Spinal cord (tissue), 10 donors: ENCODE measurements around the gene PADI1. TPM values are rescaled to one million over a fixed set of nuclear protein-coding genes. Genes with fewer than 3 reads are reported as not detected.

Experiments used
- DNase-seq, 6 donors: peaks; one replicate each; pipeline versions ENCODE4 v3.0.0 to v3.0.0-alpha.2; 2013 to 2015; ENCODE audit warnings: low spot score in 6 of 6, low read depth in 4 of 6
- H3K27ac ChIP-seq: one replicate; pipeline ENCODE4 v1.5.1; 2013; ENCODE audit warnings: low read depth, low read length, control low read depth
- H3K27me3 ChIP-seq: one replicate; pipeline ENCODE4 v1.6.1; 2013; ENCODE audit warnings: low read length; ENCODE audit not compliant: control insufficient read depth, insufficient read depth
- H3K36me3 ChIP-seq: one replicate; pipeline ENCODE4 v1.6.1; 2013; ENCODE audit warnings: low read length; ENCODE audit not compliant: control insufficient read depth, insufficient read depth
- H3K4me1 ChIP-seq: one replicate; pipeline ENCODE4 v1.6.1; 2013; ENCODE audit warnings: low read length; ENCODE audit not compliant: control insufficient read depth, insufficient read depth
- H3K4me3 ChIP-seq: one replicate; pipeline ENCODE4 v1.5.1; 2013; ENCODE audit warnings: low read depth, low read length, control low read depth
- H3K9me3 ChIP-seq: one replicate; pipeline ENCODE4 v1.6.1; 2013; ENCODE audit warnings: low read length; ENCODE audit not compliant: control insufficient read depth, insufficient read depth
- WGBS: methylation state at CpG from one replicate; pipeline ENCODE4 v1.1.5; 2013; ENCODE audit warnings: missing lambda C conversion rate; ENCODE audit not compliant: insufficient coverage; 5-methylcytosine and 5-hydroxymethylcytosine counted together
- polyA plus RNA-seq, 2 donors: library from polyadenylated mRNA; unstranded; fragments of 120-200 nt; gene quantifications; one replicate each; pipeline ENCODE4 v1.2.1, GENCODE V29; 2013; ENCODE audit not compliant: insufficient read length in 2 of 2
- total RNA-seq, 2 donors: library from RNA; depleted of rRNA in 1 of 2; stranded (reverse); fragments of 120-200 nt in 1 of 2; fragments of >200 nt in 1 of 2; gene quantifications; one replicate each; pipeline versions ENCODE4 v1.2.3 to v1.2.4, GENCODE V29; 2013 to 2014
- donor health status: healthy.

Gene PADI1
- total and polyA plus RNA-seq, 4 donors, result 0.39 to 1.1 (median 0.96) TPM

- DNase-seq, result no peak
These were observed 55.8 kb downstream of the PADI1 start for GRCh38 chr1:17260738-17261137.

GRCh38 chr1:17263936-17264335 is 59.0 kb downstream of the PADI1 start:
- no peak overlapping the region for H3K4me3 ChIP-seq
- H3K9me3 ChIP-seq, result peaks cover 2% of the 10 kb centered on the region
- peak in 1 of 6 donors; percentile 74 for DNase-seq
- no peaks in the 10 kb centered on the region for H3K4me1 ChIP-seq
- no peaks in the 10 kb centered on the region for H3K27me3 ChIP-seq
- no peak overlapping the region for H3K27ac ChIP-seq
- no peaks in the 10 kb centered on the region for H3K36me3 ChIP-seq

More at GRCh38 chr1:17260738-17261137, 55.8 kb downstream of the PADI1 start:
- 88% methylated on average over 2 of the region's 5 CpGs for WGBS
- H3K27me3 ChIP-seq, result no peaks in the 10 kb centered on the region
- no peak overlapping the region for H3K27ac ChIP-seq
- no peaks in the 10 kb centered on the region for H3K36me3 ChIP-seq
- no peak overlapping the region for H3K4me3 ChIP-seq
- H3K4me1 ChIP-seq, result no peaks in the 10 kb centered on the region
- peaks cover 2% of the 10 kb centered on the region for H3K9me3 ChIP-seq

DNA sequence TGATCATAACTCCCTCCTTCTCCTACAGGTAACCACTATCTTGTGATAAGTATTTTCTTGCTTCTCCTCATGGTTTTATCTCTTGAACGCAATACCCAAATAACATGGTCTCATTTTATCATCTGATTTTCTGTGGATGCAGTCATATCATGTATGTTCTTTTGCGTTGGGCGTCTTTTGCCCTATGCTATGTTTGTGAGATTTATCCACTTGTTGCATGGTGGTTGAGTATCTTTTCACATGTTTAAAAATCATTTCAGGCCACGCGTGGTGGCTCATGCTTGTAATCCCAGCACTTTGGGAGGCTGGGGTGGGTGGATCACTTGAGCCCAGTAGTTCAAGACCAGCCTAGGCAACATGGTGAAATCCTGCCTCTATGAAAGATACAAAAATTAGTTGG is 59.5 kb downstream of the PADI1 start:
- Histone ChIP-seq H3K27me3 (no peaks in the 10 kb centered on the region), H3K36me3 (no peaks in the 10 kb centered on the region), H3K27ac (no peak overlapping the region), H3K4me1 (no peaks in the 10 kb centered on the region), H3K9me3 (peaks cover 2% of the 10 kb centered on the region), H3K4me3 (no peak overlapping the region)
- DNase-seq, result no peak
- 100% methylated on average over 3 of the region's 5 CpGs for WGBS

DNA sequence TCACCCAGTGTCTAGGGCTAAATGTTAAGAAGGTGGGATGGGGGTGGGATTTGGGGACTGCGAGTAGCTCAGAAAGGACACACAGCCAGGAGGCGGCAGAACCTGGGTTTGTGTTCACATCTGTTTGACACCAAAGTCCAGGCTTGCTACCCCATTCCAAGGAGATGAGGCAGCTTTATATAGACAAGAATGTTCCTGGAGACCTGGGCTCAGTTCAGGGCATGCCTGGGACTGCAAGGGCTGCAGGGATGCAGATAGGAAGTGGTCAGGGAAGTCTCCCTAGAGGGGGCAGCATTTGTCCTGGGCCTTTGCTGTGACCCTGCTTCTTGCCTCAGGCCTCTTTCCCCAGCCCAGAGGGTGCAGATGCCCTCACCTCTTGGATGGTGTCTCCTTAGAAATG is 60.2 kb downstream of the PADI1 start:
- WGBS, result 89% methylated on average over 2 of the region's 2 CpGs

DNA sequence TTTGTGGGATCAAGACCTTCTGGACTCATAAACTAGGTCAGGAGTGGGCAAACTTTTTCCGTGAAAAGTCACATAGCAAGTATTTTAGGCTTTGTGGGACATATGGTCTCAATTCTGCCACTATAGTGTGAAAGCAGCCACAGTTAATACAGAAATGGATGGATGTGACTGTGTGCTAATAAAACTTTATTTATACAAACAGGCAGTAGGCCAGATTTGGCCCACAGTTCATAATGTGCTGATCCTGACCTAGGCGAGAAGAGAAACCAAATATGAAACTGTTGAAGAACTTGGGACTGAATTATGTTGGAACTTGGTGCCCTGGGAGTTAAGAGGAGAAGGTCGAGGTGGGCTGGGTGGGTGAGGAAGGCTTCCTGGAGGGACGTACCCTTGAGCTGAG is 61.0 kb downstream of the PADI1 start:
- H3K4me3 ChIP-seq, result no peak overlapping the region
- no peak for DNase-seq
- H3K36me3 ChIP-seq, result no peaks in the 10 kb centered on the region
- WGBS, result 92% methylated on average over 3 of the region's 4 CpGs
- H3K27ac ChIP-seq, result no peak overlapping the region
- peaks cover 2% of the 10 kb centered on the region for H3K9me3 ChIP-seq
- no peaks in the 10 kb centered on the region for H3K4me1 ChIP-seq
- H3K27me3 ChIP-seq, result no peaks in the 10 kb centered on the region

More for the DNA sequence above, 60.2 kb downstream of the PADI1 start:
- no peaks in the 10 kb centered on the region for H3K36me3 ChIP-seq
- DNase-seq, result no peak
- no peaks in the 10 kb centered on the region for H3K27me3 ChIP-seq
- no peaks in the 10 kb centered on the region for H3K4me1 ChIP-seq
- no peak overlapping the region for H3K4me3 ChIP-seq
- peaks cover 2% of the 10 kb centered on the region for H3K9me3 ChIP-seq
- no peak overlapping the region for H3K27ac ChIP-seq

DNA sequence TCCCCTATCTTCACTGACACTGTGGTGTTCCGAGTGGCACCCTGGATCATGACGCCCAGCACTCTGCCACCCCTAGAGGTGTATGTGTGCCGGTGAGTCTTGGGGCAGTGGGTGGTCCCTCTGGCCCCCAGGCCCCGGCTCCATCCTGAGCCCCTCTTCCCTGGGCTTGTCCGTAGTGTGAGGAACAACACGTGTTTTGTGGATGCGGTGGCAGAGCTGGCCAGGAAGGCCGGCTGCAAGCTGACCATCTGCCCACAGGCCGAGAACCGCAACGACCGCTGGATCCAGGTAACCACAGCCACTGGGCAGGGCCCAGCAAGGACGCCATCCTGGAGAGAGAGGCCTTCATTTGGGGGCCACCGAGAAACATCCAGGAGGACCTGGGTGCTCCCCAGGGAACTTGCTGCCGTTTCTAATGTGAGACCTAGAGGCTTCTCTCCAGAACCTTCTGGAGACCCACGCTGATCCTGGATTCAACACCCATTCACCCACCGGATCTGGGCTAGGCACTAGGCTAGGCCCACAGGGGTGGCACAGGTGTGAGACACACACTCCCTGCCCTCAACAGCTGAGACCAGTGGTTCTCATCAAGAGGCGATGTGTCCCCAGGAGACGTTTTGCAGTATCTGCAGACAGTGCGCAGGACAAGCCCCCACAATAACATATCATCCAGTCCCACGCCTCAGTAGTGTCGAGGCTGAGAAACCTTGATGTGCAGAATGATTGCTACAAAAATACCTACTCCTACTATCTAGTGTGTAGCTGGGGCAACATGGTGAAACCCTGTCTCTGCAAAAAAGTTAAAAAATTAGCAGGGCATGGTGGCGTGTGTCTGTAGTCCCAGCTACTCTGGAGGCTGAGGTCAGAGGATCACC is 66.2 kb downstream of the PADI1 start:
- 89% methylated on average over 18 of the region's 23 CpGs for WGBS

GRCh38 chr1:17272066-17272465 is 67.1 kb downstream of the PADI1 start:
- no peak overlapping the region for H3K27ac ChIP-seq

More for the DNA sequence above, 66.2 kb downstream of the PADI1 start:
- no peaks in the 10 kb centered on the region for H3K9me3 ChIP-seq
- H3K36me3 ChIP-seq, result no peaks in the 10 kb centered on the region
- H3K27ac ChIP-seq, result no peak overlapping the region
- H3K4me1 ChIP-seq, result no peaks in the 10 kb centered on the region
- H3K4me3 ChIP-seq, result no peak overlapping the region
- H3K27me3 ChIP-seq, result no peaks in the 10 kb centered on the region
- no peak for DNase-seq

GRCh38 chr1:17272646-17273045 is 67.7 kb downstream of the PADI1 start:
- H3K4me1 ChIP-seq, result no peaks in the 10 kb centered on the region
- WGBS, result no CpG with 5 or more reads among the region's 4 CpGs
- no peaks in the 10 kb centered on the region for H3K27me3 ChIP-seq
- DNase-seq, result no peak
- no peaks in the 10 kb centered on the region for H3K36me3 ChIP-seq
- H3K4me3 ChIP-seq, result no peak overlapping the region
- no peak overlapping the region for H3K27ac ChIP-seq
- H3K9me3 ChIP-seq, result no peaks in the 10 kb centered on the region

More at GRCh38 chr1:17272066-17272465, 67.1 kb downstream of the PADI1 start:
- H3K9me3 ChIP-seq, result no peaks in the 10 kb centered on the region
- H3K36me3 ChIP-seq, result no peaks in the 10 kb centered on the region
- DNase-seq, result no peak
- WGBS, result 90% methylated on average over 4 of the region's 6 CpGs
- no peaks in the 10 kb centered on the region for H3K27me3 ChIP-seq
- H3K4me3 ChIP-seq, result no peak overlapping the region
- no peaks in the 10 kb centered on the region for H3K4me1 ChIP-seq

DNA sequence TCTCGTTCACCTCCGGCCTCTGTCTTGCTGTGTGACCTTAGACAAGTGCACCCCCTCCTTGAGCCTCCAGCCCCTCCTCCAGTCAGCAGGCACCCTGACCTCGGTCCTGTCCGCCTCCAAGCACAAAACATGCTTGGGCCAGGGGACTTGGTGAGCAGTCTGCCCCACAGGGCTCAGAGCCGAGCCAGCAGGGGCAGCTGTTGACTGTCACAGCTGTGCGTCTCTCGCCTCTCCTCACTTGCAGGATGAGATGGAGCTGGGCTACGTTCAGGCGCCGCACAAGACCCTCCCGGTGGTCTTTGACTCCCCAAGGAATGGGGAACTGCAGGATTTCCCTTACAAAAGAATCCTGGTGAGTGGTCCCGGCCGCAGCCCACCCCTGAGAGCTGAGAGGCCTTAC is 68.2 kb downstream of the PADI1 start:
- Histone ChIP-seq H3K27ac (no peak overlapping the region), H3K36me3 (no peaks in the 10 kb centered on the region), H3K4me1 (no peaks in the 10 kb centered on the region), H3K27me3 (no peaks in the 10 kb centered on the region), H3K4me3 (no peak overlapping the region), H3K9me3 (no peaks in the 10 kb centered on the region)
- no peak for DNase-seq
- 68% methylated on average over 13 of the region's 13 CpGs for WGBS
